HepG2 (cell line): Measurements from ENCODE around the gene TBC1D16. TPM values are rescaled to one million over a fixed set of nuclear protein-coding genes. Genes with fewer than 3 reads are reported as not detected.

Source experiments
- FOXK2 ChIP-seq: fragments of 450-650 bp; IDR thresholded peaks from 2 replicates; pipeline ENCODE4 v1.6.1; 2016
- HCFC1 ChIP-seq: fragments of 150-350 bp; IDR thresholded peaks from 2 replicates; pipeline ENCODE4 v1.6.1; 2014; ENCODE audit warnings: low read depth, low read length
- KLF11 ChIP-seq: IDR thresholded peaks from 2 replicates; pipeline ENCODE4 v1.6.1; 2016; ENCODE audit warnings: missing compliant biosample characterization
- NBN ChIP-seq: fragments of 450-650 bp; conservative IDR thresholded peaks from 2 replicates; pipeline ENCODE4 v1.6.1; 2017
- RARA ChIP-seq: IDR thresholded peaks from 2 replicates; pipeline ENCODE4 v1.6.1; 2016; ENCODE audit warnings: missing genetic modification reagents, missing compliant biosample characterization
- RBM39 ChIP-seq: fragments of 200-400 bp; formaldehyde crosslinking; IDR thresholded peaks from one replicate; pipeline ENCODE4 v1.6.1; 2018; ENCODE audit warnings: antibody characterized with exemption, mild to moderate bottlenecking, low read depth, low read length; ENCODE audit not compliant: poor library complexity, severe bottlenecking
- SIN3B ChIP-seq: fragments of 150-350 bp; IDR thresholded peaks from 2 replicates; pipeline ENCODE4 v1.6.1; 2014; ENCODE audit warnings: low read length
- ZNF17 ChIP-seq: sonication (generic); formaldehyde crosslinking; IDR thresholded peaks from 2 replicates; pipeline ENCODE4 v1.5.0; 2020; ENCODE audit warnings: mild to moderate bottlenecking, missing genetic modification reagents
- ZNF761 ChIP-seq: sonication (generic); formaldehyde crosslinking; conservative IDR thresholded peaks from 2 replicates; pipeline ENCODE4 v1.4.0; 2020; ENCODE audit warnings: mild to moderate bottlenecking, missing genetic modification reagents
- polyA plus RNA-seq, 8 experiments: library from polyadenylated mRNA; depleted of rRNA in 3 of 8; stranded (reverse) in 7 of 8; unstranded in 1 of 8; fragments of >200 nt; fragmentation: Illumina TruSeq in 4 of 8; extraction: Trizol in 4 of 8; gene quantifications; 2 replicates each; pipeline versions ENCODE4 v1.2.1 to v1.2.3, GENCODE V29; 2011 to 2016; ENCODE audit warnings: low read depth in 4 of 8, missing spikeins in 1 of 8, mixed read lengths in 1 of 8; ENCODE audit not compliant: insufficient read depth in 1 of 8
- total RNA-seq, 5 experiments: library from RNA; depleted of rRNA; stranded (reverse); fragments of >200 nt; fragmentation: Illumina TruSeq; extraction: Trizol; gene quantifications; 2 replicates each; pipeline ENCODE4 v1.2.3, GENCODE V29; 2016; ENCODE audit warnings: low read depth in 1 of 5
- TF ChIP-seq, protein P1 (sequence below): sonication (generic); formaldehyde crosslinking; IDR thresholded peaks from 2 replicates; pipeline ENCODE4 v1.9.0; 2022; ENCODE audit warnings: low read depth, missing genetic modification reagents
- TF ChIP-seq, protein P2 (sequence below): sonication (generic); formaldehyde crosslinking; IDR thresholded peaks from 2 replicates; pipeline ENCODE4 v1.8.0; 2022; ENCODE audit warnings: mild to moderate bottlenecking, missing genetic modification reagents, borderline replicate concordance
- TF ChIP-seq, protein P3 (sequence below): fragments of 450-650 bp; IDR thresholded peaks from 2 replicates; pipeline ENCODE4 v1.6.1; 2016
- TF ChIP-seq, protein P4 (sequence below): sonication (generic); formaldehyde crosslinking; IDR thresholded peaks from 2 replicates; pipeline ENCODE4 v1.4.0; 2020; ENCODE audit warnings: mild to moderate bottlenecking, missing genetic modification reagents
- TF ChIP-seq, protein P5 (sequence below), 2 experiments: sonication (generic) in 1 of 2; formaldehyde crosslinking in 1 of 2; IDR thresholded peaks; 2 replicates each; pipeline versions ENCODE4 v1.4.0 to v1.6.1; 2018 to 2020; ENCODE audit warnings: missing genetic modification reagents in 2 of 2, borderline replicate concordance in 1 of 2, low read depth in 1 of 2, mild to moderate bottlenecking in 1 of 2, missing biosample characterization in 1 of 2
- TF ChIP-seq, protein P6 (sequence below): sonication (generic); formaldehyde crosslinking; IDR thresholded peaks from 2 replicates; pipeline ENCODE4 v1.9.0; 2021; ENCODE audit warnings: mild to moderate bottlenecking, missing genetic modification reagents

The TBC1D16 gene
- total and polyA plus RNA-seq, 2 of the 13 experiments (the other 11 are each of a cell fraction or from before 2014, with no cell fraction given), result 14.9 to 24.9 TPM

DNA sequence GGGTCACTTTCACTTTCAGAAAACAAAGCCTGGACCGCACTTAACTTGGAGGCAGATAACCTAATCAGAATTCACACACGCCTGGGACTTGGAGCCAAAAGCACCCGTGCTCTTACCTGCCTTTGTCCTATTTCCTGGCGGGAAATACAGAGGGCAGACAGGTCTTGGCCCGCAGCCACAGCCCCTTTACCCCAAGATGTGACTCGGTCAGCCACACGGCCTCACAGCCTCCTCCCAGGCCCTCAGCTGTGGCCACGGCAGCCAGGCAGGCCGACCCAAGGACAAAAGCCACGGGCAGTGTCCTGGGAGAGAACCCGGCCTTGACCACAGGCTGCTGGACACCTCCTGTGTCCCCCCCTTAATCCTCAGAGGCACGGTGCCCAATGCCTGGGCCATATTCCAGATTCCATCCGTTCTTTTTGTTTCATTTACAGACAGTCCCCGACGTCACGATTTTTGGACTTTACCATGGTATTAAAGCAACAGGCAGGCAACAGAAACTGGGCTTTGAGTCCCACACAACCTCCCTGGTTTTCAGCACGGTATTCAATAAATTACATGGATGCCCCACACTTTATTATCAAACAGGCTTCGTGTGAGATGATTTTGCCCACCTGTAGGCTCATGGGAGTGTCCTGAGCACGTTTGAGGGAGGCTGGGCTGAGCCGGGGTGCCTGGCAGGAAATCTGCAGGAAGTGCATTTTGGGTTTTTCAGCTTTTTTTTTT lies 35.6 kb upstream of the TBC1D16 start (continued):
- TF ChIP-seq, protein P1, sequence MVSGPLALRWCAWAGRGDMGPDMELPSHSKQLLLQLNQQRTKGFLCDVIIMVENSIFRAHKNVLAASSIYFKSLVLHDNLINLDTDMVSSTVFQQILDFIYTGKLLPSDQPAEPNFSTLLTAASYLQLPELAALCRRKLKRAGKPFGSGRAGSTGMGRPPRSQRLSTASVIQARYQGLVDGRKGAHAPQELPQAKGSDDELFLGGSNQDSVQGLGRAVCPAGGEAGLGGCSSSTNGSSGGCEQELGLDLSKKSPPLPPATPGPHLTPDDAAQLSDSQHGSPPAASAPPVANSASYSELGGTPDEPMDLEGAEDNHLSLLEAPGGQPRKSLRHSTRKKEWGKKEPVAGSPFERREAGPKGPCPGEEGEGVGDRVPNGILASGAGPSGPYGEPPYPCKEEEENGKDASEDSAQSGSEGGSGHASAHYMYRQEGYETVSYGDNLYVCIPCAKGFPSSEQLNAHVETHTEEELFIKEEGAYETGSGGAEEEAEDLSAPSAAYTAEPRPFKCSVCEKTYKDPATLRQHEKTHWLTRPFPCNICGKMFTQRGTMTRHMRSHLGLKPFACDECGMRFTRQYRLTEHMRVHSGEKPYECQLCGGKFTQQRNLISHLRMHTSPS (CRISPR knock-in tag), result no peak
- TF ChIP-seq, protein P2, sequence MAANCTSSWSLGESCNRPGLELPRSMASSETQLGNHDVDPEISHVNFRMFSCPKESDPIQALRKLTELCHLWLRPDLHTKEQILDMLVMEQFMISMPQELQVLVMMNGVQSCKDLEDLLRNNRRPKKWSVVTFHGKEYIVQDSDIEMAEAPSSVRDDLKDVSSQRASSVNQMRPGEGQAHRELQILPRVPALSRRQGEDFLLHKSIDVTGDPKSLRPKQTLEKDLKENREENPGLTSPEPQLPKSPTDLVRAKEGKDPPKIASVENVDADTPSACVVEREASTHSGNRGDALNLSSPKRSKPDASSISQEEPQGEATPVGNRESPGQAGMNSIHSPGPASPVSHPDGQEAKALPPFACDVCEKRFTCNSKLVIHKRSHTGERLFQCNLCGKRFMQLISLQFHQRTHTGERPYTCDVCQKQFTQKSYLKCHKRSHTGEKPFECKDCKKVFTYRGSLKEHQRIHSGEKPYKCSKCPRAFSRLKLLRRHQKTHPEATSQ (CRISPR knock-in tag), result no peak
- TF ChIP-seq SIN3B (no peak), FOXK2 (no peak), RBM39 (no peak), ZNF17 (CRISPR knock-in tag) (no peak), HCFC1 (no peak), KLF11 (no peak), ZNF761 (CRISPR knock-in tag) (0 out of 2 replicates have a peak, but pooled peaks have one; percentile 63), NBN (no peak), RARA (CRISPR knock-in tag) (peak; percentile 66; the same call in 1 of the 2 replicates)
- TF ChIP-seq, protein P3, sequence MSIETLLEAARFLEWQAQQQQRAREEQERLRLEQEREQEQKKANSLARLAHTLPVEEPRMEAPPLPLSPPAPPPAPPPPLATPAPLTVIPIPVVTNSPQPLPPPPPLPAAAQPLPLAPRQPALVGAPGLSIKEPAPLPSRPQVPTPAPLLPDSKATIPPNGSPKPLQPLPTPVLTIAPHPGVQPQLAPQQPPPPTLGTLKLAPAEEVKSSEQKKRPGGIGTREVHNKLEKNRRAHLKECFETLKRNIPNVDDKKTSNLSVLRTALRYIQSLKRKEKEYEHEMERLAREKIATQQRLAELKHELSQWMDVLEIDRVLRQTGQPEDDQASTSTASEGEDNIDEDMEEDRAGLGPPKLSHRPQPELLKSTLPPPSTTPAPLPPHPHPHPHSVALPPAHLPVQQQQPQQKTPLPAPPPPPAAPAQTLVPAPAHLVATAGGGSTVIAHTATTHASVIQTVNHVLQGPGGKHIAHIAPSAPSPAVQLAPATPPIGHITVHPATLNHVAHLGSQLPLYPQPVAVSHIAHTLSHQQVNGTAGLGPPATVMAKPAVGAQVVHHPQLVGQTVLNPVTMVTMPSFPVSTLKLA, result no peak
- TF ChIP-seq, protein P4, sequence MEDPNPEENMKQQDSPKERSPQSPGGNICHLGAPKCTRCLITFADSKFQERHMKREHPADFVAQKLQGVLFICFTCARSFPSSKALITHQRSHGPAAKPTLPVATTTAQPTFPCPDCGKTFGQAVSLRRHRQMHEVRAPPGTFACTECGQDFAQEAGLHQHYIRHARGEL (CRISPR knock-in tag), result no peak
- TF ChIP-seq, protein P5, sequence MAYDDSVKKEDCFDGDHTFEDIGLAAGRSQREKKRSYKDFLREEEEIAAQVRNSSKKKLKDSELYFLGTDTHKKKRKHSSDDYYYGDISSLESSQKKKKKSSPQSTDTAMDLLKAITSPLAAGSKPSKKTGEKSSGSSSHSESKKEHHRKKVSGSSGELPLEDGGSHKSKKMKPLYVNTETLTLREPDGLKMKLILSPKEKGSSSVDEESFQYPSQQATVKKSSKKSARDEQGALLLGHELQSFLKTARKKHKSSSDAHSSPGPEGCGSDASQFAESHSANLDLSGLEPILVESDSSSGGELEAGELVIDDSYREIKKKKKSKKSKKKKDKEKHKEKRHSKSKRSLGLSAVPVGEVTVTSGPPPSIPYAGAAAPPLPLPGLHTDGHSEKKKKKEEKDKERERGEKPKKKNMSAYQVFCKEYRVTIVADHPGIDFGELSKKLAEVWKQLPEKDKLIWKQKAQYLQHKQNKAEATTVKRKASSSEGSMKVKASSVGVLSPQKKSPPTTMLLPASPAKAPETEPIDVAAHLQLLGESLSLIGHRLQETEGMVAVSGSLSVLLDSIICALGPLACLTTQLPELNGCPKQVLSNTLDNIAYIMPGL (CRISPR knock-in tag; IDR thresholded peaks at IDR 0.05; ENCODE audit: borderline replicate concordance in 1 of 2, low read depth in 1 of 2), result peak in 1 of 2 experiments; percentile 47; a peak in 1 of 4 replicates
- TF ChIP-seq, protein P6, sequence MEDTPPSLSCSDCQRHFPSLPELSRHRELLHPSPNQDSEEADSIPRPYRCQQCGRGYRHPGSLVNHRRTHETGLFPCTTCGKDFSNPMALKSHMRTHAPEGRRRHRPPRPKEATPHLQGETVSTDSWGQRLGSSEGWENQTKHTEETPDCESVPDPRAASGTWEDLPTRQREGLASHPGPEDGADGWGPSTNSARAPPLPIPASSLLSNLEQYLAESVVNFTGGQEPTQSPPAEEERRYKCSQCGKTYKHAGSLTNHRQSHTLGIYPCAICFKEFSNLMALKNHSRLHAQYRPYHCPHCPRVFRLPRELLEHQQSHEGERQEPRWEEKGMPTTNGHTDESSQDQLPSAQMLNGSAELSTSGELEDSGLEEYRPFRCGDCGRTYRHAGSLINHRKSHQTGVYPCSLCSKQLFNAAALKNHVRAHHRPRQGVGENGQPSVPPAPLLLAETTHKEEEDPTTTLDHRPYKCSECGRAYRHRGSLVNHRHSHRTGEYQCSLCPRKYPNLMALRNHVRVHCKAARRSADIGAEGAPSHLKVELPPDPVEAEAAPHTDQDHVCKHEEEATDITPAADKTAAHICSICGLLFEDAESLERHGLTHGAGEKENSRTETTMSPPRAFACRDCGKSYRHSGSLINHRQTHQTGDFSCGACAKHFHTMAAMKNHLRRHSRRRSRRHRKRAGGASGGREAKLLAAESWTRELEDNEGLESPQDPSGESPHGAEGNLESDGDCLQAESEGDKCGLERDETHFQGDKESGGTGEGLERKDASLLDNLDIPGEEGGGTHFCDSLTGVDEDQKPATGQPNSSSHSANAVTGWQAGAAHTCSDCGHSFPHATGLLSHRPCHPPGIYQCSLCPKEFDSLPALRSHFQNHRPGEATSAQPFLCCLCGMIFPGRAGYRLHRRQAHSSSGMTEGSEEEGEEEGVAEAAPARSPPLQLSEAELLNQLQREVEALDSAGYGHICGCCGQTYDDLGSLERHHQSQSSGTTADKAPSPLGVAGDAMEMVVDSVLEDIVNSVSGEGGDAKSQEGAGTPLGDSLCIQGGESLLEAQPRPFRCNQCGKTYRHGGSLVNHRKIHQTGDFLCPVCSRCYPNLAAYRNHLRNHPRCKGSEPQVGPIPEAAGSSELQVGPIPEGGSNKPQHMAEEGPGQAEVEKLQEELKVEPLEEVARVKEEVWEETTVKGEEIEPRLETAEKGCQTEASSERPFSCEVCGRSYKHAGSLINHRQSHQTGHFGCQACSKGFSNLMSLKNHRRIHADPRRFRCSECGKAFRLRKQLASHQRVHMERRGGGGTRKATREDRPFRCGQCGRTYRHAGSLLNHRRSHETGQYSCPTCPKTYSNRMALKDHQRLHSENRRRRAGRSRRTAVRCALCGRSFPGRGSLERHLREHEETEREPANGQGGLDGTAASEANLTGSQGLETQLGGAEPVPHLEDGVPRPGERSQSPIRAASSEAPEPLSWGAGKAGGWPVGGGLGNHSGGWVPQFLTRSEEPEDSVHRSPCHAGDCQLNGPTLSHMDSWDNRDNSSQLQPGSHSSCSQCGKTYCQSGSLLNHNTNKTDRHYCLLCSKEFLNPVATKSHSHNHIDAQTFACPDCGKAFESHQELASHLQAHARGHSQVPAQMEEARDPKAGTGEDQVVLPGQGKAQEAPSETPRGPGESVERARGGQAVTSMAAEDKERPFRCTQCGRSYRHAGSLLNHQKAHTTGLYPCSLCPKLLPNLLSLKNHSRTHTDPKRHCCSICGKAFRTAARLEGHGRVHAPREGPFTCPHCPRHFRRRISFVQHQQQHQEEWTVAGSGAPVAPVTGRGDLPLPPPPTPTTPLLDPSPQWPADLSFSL, result 0 out of 2 replicates have a peak, but pooled peaks have one; percentile 19
